GM21367 (cell line): ENCODE results near the gene BEAN1.

ENCODE experiments used
- ATAC-seq: cut with Tn5 transposase; IDR thresholded peaks from one replicate; pipeline ENCODE4 v1.9.1; 2021; ENCODE audit not compliant: unreplicated experiment

Gene BEAN1

GRCh38 chr16:66427036-66427860 lies at the start of gene BEAN1:
BEAN1 (plus strand) TSS chr16:66427295; CDS start chr16:66437677, 10,382 bp downstream.
- no peak for ATAC-seq

GRCh38 chr16:66377324-66377723 lies 49.8 kb upstream of the BEAN1 start:
- ATAC-seq, result no peak

- ATAC-seq, result no peak
Observed at GRCh38 chr16:66378741-66379570, 48.1 kb upstream of the BEAN1 start.

- ATAC-seq, result no peak
Observed at GRCh38 chr16:66379571-66379941, 47.5 kb upstream of the BEAN1 start.

- ATAC-seq, result no peak
Observed at GRCh38 chr16:66380421-66380820, 46.7 kb upstream of the BEAN1 start.

GRCh38 chr16:66381585-66382170 lies 45.4 kb upstream of the BEAN1 start:
- no peak for ATAC-seq

- ATAC-seq, result no peak
Observed at GRCh38 chr16:66382171-66382965, 44.7 kb upstream of the BEAN1 start.

GRCh38 chr16:66382966-66383299 lies 44.2 kb upstream of the BEAN1 start:
- no peak for ATAC-seq

- ATAC-seq, result no peak
Observed at GRCh38 chr16:66383551-66383950, 43.5 kb upstream of the BEAN1 start.

- no peak for ATAC-seq
Observed at GRCh38 chr16:66385415-66385814, 41.7 kb upstream of the BEAN1 start.

GRCh38 chr16:66386629-66387622 lies 40.2 kb upstream of the BEAN1 start:
- no peak for ATAC-seq

GRCh38 chr16:66387817-66388332 lies 39.2 kb upstream of the BEAN1 start:
- ATAC-seq, result no peak

GRCh38 chr16:66388350-66389139 lies 38.5 kb upstream of the BEAN1 start:
- ATAC-seq, result no peak

GRCh38 chr16:66389256-66390176 lies 37.6 kb upstream of the BEAN1 start:
- no peak for ATAC-seq

- ATAC-seq, result no peak
Observed at GRCh38 chr16:66390346-66391108, 36.6 kb upstream of the BEAN1 start.

GRCh38 chr16:66391726-66392670 lies 35.1 kb upstream of the BEAN1 start:
- no peak for ATAC-seq
